ENCODE measurements around the gene FOXD2. TPM values are rescaled to one million over a fixed set of nuclear protein-coding genes. Genes with fewer than 3 reads are reported as not detected.
"Not testable (repeated sequence)": the region's sequence is repeated elsewhere in the genome, so short reads cannot be mapped to it uniquely, and the experiment has no call there.

FOXD2 gene
- total RNA-seq, 2 experiments from 2014 or later, result 0.05 to 0.07 TPM

- Mint-ChIP-seq H3K36me3 (ENCODE audit: low read depth) (no peaks in the 10 kb centered on the region), H3K27me3 (peaks cover 66% of the 10 kb centered on the region)
- ATAC-seq, result no peak
Measured at GRCh38 chr1:47450606-47451005, 12.8 kb downstream of the FOXD2 start.

GRCh38 chr1:47452426-47452825, 14.6 kb downstream of the FOXD2 start:
- no peak overlapping the region for H3K4me3 Mint-ChIP-seq
- ChIA-PET CTCF (interaction anchor here (0.5 to 1.4 kb wide), 4 partner anchors 11 to 287 kb away, joined by 3 to 5 read pairs (median 3); no protein-coding TSS in a partner anchor), POLR2A (no interaction called here)
- no peaks in the 10 kb centered on the region for H3K36me3 Mint-ChIP-seq (ENCODE audit: low read depth)
- intact Hi-C loops (cut with DNase I, micrococcal nuclease), result no loop called here
- no peak for DNase-seq
- ATAC-seq, result no peak
- no peak overlapping the region for H3K27ac Mint-ChIP-seq
- H3K4me1 Mint-ChIP-seq, result no peaks in the 10 kb centered on the region
- H3K27me3 Mint-ChIP-seq, result peaks cover 54% of the 10 kb centered on the region
- H3K9me3 Mint-ChIP-seq (ENCODE audit: low read depth), result no peaks in the 10 kb centered on the region

More at GRCh38 chr1:47450606-47451005, 12.8 kb downstream of the FOXD2 start:
- POLR2A ChIA-PET, result no interaction called here
- H3K27ac Mint-ChIP-seq, result no peak overlapping the region
- CTCF ChIA-PET, result interaction anchor here (1.0 to 2.2 kb wide), 2 partner anchors 13 to 15 kb away, joined by 3 to 14 read pairs; partner anchors contain the start of gene FOXD2
- H3K4me3 Mint-ChIP-seq, result no peak overlapping the region
- peaks cover 2% of the 10 kb centered on the region for H3K4me1 Mint-ChIP-seq
- no peak for DNase-seq
- H3K9me3 Mint-ChIP-seq (ENCODE audit: low read depth), result no peaks in the 10 kb centered on the region
- intact Hi-C loops (cut with DNase I, micrococcal nuclease), result no loop called here

DNA sequence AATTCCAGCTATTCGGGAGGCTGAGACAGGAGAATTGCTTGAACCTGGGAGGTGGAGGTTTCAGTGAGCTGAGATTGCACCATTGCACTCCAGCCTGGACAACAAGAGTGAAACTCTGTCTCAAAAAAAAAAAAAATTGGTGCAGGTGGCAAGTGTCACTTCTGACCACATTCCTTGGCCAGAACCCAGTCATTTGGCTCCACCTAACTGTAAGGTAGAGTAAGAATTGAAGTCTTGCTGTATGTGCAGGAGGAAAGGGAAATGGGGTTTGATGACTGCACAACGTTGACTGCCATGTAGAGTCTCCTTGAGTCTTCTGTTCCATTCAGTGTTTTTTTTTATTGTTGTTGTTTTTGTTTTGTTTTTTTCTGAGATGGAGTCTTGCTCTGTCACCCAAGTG, 16.1 kb downstream of the FOXD2 start:
- CTCF ChIA-PET, result interaction anchor here (1.4 kb wide), 1 partner anchor 18 kb away, joined by 5 read pairs; no protein-coding TSS in a partner anchor
- H3K9me3 Mint-ChIP-seq (ENCODE audit: low read depth); intact Hi-C loops (cut with DNase I, micrococcal nuclease); H3K27ac Mint-ChIP-seq; H3K4me3 Mint-ChIP-seq; ATAC-seq; POLR2A ChIA-PET; H3K36me3 Mint-ChIP-seq (ENCODE audit: low read depth); H3K4me1 Mint-ChIP-seq; DNase-seq: not testable (repeated sequence)
- peaks cover 54% of the 10 kb centered on the region for H3K27me3 Mint-ChIP-seq

GRCh38 chr1:47456250-47456649, 18.4 kb downstream of the FOXD2 start:
- Mint-ChIP-seq H3K4me3 (no peak overlapping the region), H3K27ac (no peak overlapping the region), H3K36me3 (ENCODE audit: low read depth) (no peaks in the 10 kb centered on the region), H3K4me1 (no peaks in the 10 kb centered on the region), H3K9me3 (ENCODE audit: low read depth) (no peaks in the 10 kb centered on the region), H3K27me3 (peaks cover 46% of the 10 kb centered on the region)
- ATAC-seq (no peak), DNase-seq (no peak)
- ChIA-PET POLR2A (no interaction called here), CTCF (interaction anchor here (0.5 to 2.6 kb wide), 3 partner anchors 18 to 255 kb away, joined by 3 to 9 read pairs (median 4); partner anchors contain the start of gene FOXD2)
- intact Hi-C loops (cut with DNase I, micrococcal nuclease), result no loop called here

- ATAC-seq; DNase-seq; POLR2A ChIA-PET; H3K4me1 Mint-ChIP-seq; H3K9me3 Mint-ChIP-seq (ENCODE audit: low read depth); H3K27ac Mint-ChIP-seq; H3K4me3 Mint-ChIP-seq; intact Hi-C loops (cut with DNase I, micrococcal nuclease); CTCF ChIA-PET; H3K36me3 Mint-ChIP-seq (ENCODE audit: low read depth): not testable (repeated sequence)
- peaks cover 50% of the 10 kb centered on the region for H3K27me3 Mint-ChIP-seq
Measured at GRCh38 chr1:47457547-47457946, 19.7 kb downstream of the FOXD2 start.

- Mint-ChIP-seq H3K27ac (no peak overlapping the region), H3K4me1 (no peaks in the 10 kb centered on the region), H3K27me3 (peaks cover 56% of the 10 kb centered on the region), H3K4me3 (no peak overlapping the region), H3K36me3 (ENCODE audit: low read depth) (no peaks in the 10 kb centered on the region), H3K9me3 (ENCODE audit: low read depth) (no peaks in the 10 kb centered on the region)
- ATAC-seq (no peak), DNase-seq (no peak)
- intact Hi-C loops (cut with DNase I, micrococcal nuclease), result no loop called here
- CTCF ChIA-PET, result interaction anchor here (1.8 kb wide), 1 partner anchor 10 kb away, joined by 4 read pairs; no protein-coding TSS in a partner anchor
- POLR2A ChIA-PET, result no interaction called here
Measured at GRCh38 chr1:47459253-47459788, 21.5 kb downstream of the FOXD2 start.

DNA sequence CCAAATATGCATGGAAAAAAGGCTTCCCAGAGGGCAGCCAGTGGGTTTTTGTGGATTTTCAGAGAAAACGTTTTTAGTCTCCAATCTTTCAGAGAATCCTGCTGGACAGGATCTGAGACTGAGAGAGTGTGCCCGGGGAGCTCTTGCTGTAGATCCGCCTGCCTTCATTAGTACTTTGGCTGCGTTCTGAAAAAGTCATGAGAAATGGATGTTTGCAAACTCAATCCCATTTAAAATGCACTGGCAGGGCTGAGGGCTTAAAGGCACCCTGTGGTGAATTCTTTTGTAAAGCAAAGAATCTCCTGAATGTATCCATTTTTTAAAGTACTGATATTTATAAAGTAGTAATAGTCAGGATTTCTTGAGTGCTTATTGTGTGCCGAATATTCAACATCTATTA, 22.2 kb downstream of the FOXD2 start:
- ATAC-seq (no peak), DNase-seq (no peak)
- Mint-ChIP-seq H3K27me3 (peaks cover 55% of the 10 kb centered on the region), H3K9me3 (ENCODE audit: low read depth) (no peaks in the 10 kb centered on the region), H3K36me3 (ENCODE audit: low read depth) (no peaks in the 10 kb centered on the region), H3K27ac (no peak overlapping the region), H3K4me3 (no peak overlapping the region), H3K4me1 (no peaks in the 10 kb centered on the region)
- POLR2A ChIA-PET, result no interaction called here
- intact Hi-C loops (cut with DNase I, micrococcal nuclease), result no loop called here
- CTCF ChIA-PET, result interaction anchor here (0.5 to 1.8 kb wide), 3 partner anchors 11 to 557 kb away, joined by 3 to 4 read pairs (median 3); no protein-coding TSS in a partner anchor

DNA sequence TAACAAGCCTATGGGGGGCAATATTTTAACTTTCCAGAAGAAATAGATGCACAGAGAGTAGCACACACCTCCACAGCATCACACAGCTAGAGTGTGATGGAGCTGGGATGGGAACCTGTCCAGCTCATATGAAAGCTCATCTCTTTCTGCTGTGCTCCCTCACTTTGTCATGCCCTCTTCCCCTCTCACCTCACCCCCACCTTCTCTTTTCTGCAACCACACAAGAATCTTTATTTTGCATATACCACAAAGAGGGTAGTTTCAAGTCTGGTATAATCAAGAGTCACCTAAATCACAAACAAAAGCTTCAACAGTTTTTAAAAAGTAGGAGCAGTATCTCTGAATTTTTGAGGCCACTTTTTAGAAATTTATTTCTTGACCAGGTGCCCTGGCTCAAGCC, 22.6 kb downstream of the FOXD2 start:
- ChIA-PET POLR2A (no interaction called here), CTCF (interaction anchor here (0.5 to 1.8 kb wide), 3 partner anchors 11 to 557 kb away, joined by 3 to 4 read pairs (median 3); no protein-coding TSS in a partner anchor)
- intact Hi-C loops (cut with DNase I, micrococcal nuclease), result no loop called here
- DNase-seq, result no peak
- no peak overlapping the region for H3K27ac Mint-ChIP-seq
- H3K9me3 Mint-ChIP-seq (ENCODE audit: low read depth), result no peaks in the 10 kb centered on the region
- no peaks in the 10 kb centered on the region for H3K4me1 Mint-ChIP-seq
- H3K4me3 Mint-ChIP-seq, result no peak overlapping the region
- H3K36me3 Mint-ChIP-seq (ENCODE audit: low read depth), result no peaks in the 10 kb centered on the region
- H3K27me3 Mint-ChIP-seq, result peaks cover 52% of the 10 kb centered on the region
- no peak for ATAC-seq

- Mint-ChIP-seq H3K4me3 (no peak overlapping the region), H3K27me3 (peaks cover 39% of the 10 kb centered on the region), H3K27ac (no peak overlapping the region), H3K9me3 (ENCODE audit: low read depth) (no peaks in the 10 kb centered on the region), H3K4me1 (no peaks in the 10 kb centered on the region), H3K36me3 (ENCODE audit: low read depth) (no peaks in the 10 kb centered on the region)
- ChIA-PET POLR2A (no interaction called here), CTCF (interaction anchor here (0.7 kb wide), 1 partner anchor 629 kb away, joined by 3 read pairs; no protein-coding TSS in a partner anchor)
- DNase-seq (no peak), ATAC-seq (no peak)
- intact Hi-C loops (cut with DNase I, micrococcal nuclease), result no loop called here
Measured at GRCh38 chr1:47465605-47466004, 27.8 kb downstream of the FOXD2 start.

DNA sequence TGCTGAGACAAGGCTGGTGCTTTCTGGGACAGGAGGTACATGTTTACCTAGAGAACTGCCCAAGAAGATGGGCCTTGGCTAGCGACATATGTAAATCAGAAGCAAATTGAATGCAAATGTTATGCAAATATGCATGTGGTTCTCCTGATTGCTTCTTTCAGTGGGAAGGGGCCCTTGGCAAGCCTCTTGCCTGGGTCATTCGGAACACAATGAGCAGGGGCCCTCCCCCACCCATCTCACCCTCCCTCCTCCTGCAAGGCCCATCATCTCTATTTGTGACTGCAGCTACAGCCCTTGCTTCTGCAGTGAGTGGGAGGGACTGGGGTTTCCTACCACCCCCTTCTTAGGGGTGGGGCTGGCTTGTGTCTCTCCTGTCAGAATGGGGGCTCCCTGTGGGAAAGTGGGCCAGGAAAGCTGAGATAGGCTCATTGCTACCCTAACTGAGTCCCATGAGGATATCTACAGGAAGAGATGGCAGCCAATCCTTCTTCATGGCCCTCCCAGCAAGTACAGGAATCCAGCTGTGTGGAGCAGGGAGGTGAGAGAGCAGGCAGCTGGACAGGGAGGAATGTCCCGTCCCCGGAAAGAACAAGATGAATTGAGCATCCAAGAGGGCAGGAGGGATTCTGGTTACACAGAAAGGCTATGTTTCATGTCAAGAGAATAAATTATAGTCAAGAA, 31.0 kb downstream of the FOXD2 start:
- Mint-ChIP-seq H3K4me3 (no peak overlapping the region), H3K4me1 (no peaks in the 10 kb centered on the region), H3K9me3 (ENCODE audit: low read depth) (no peaks in the 10 kb centered on the region), H3K27me3 (peaks cover 11% of the 10 kb centered on the region), H3K27ac (no peak overlapping the region), H3K36me3 (ENCODE audit: low read depth) (no peaks in the 10 kb centered on the region)
- no peak for DNase-seq
- POLR2A ChIA-PET, result no interaction called here
- intact Hi-C loops (cut with DNase I, micrococcal nuclease), result no loop called here
- ATAC-seq, result no peak
- CTCF ChIA-PET, result no interaction called here

DNA sequence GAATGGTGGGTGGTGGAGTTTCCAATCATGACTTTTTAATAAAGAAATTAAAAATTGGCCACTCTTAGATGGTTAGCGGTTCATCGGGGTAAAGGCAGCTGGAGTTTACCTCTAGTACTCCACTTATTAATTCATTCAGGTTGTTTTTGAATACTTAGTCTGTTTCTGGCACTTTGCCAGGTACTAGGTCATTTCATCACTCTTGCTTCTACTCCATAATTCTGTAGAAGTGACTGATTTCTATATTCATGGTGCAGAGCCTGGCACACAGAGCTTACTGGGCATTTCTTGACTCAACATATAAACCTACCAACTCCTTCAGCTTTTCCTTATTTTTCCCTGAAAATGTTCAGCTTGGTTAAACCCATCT, 31.5 kb downstream of the FOXD2 start:
- Mint-ChIP-seq H3K4me3 (no peak overlapping the region), H3K9me3 (ENCODE audit: low read depth) (no peaks in the 10 kb centered on the region), H3K27me3 (peaks cover 13% of the 10 kb centered on the region), H3K36me3 (ENCODE audit: low read depth) (no peaks in the 10 kb centered on the region), H3K27ac (no peak overlapping the region), H3K4me1 (no peaks in the 10 kb centered on the region)
- ChIA-PET POLR2A (no interaction called here), CTCF (no interaction called here)
- ATAC-seq, result no peak
- no peak for DNase-seq
- intact Hi-C loops (cut with DNase I, micrococcal nuclease), result no loop called here

DNA sequence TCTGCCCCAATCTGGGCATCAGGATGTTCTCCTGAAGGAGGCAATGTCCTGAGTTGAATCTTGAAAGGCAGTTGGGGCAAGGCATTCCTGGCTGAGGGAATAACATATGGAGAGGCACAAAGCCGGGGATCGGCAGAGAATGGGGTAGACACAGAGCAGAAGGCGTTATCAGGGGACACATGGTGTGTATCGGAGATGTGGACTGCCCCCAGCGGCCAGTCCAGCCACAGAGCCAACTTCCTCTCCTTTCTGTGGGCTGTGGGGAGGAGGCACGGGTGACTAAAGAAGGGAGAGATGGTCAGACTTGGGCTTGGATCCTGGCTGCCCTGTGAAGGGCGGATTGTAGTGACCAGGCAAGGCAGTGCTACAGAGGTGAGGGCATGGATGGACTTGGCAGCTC, 32.1 kb downstream of the FOXD2 start:
- ChIA-PET POLR2A (no interaction called here), CTCF (no interaction called here)
- Mint-ChIP-seq H3K4me3 (no peak overlapping the region), H3K4me1 (no peaks in the 10 kb centered on the region), H3K27ac (no peak overlapping the region), H3K36me3 (ENCODE audit: low read depth) (no peaks in the 10 kb centered on the region), H3K27me3 (peaks cover 13% of the 10 kb centered on the region), H3K9me3 (ENCODE audit: low read depth) (no peaks in the 10 kb centered on the region)
- ATAC-seq, result no peak
- intact Hi-C loops (cut with DNase I, micrococcal nuclease), result no loop called here
- DNase-seq, result no peak
